Esophagus mucosa (tissue), 1 donor: ENCODE data around the gene POLR2C. TPM values are rescaled to one million over a fixed set of nuclear protein-coding genes. Genes with fewer than 3 reads are reported as not detected.
A peak's percentile ranks its signal among the peaks of the same experiment; 100 is the strongest.
"Not testable (repeated sequence)": the region's sequence is repeated elsewhere in the genome, so short reads cannot be mapped to it uniquely, and the experiment has no call there.

Source experiments
- ATAC-seq: fragments of 200-7000 bp; cut with Tn5 transposase; one replicate; pipeline ENCODE4 v1.9.1; 2020
- total RNA-seq: library from RNA; stranded (reverse); gene quantifications from one replicate; pipeline ENCODE4 v1.2.4, GENCODE V29; 2023
- donor health status: DM: yes; HTN: yes; CAD: no.

POLR2C gene
- total RNA-seq, 1 donor from 2014 or later, result 32.0 TPM

- ATAC-seq, result no peak
Observed at GRCh38 chr16:57479976-57480753, 17.7 kb downstream of the POLR2C start.

DNA sequence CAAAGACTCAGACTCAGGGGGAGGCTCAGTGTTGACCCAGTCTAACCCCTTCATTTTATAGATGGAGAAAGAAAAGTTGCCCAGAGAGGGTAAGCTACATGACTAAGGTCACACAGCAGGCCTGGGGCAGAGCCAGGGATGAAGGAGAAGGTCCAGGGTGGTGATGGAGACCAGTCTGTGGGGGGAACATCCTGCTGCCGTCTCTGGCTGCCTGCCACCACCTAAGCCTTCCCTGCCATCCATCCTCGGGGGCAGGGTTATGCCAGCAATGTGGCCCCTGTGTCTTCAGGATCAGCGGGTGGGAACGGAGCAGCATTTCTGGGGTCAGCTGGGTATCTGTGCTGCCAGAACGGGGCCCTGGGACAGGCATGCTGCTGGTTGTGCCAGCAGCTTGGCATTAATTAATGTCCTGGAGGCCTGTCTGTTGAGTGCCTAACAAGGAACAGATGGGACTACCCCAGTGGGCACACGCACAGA, 18.3 kb downstream of the POLR2C start:
- ATAC-seq, result no peak

DNA sequence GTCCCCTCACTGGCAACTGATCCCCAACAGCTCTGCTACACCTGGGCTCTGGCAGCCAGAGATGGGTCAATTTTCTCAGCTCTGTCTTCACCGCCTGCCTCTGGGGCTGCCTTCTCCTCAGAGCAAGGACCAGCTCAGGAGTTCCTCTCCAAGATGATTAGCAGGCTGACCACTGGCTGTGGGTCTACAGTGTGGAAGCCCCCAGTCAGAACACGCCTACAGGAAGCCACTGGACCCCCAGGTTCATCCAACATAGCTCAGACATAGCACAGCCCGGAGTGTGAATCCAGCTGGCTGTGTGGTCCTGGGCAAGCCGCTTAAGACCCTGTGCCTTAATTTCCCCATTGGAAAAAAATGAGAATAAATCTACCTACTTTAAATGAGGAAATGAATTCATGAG, 18.9 kb downstream of the POLR2C start:
- ATAC-seq, result no peak

DNA sequence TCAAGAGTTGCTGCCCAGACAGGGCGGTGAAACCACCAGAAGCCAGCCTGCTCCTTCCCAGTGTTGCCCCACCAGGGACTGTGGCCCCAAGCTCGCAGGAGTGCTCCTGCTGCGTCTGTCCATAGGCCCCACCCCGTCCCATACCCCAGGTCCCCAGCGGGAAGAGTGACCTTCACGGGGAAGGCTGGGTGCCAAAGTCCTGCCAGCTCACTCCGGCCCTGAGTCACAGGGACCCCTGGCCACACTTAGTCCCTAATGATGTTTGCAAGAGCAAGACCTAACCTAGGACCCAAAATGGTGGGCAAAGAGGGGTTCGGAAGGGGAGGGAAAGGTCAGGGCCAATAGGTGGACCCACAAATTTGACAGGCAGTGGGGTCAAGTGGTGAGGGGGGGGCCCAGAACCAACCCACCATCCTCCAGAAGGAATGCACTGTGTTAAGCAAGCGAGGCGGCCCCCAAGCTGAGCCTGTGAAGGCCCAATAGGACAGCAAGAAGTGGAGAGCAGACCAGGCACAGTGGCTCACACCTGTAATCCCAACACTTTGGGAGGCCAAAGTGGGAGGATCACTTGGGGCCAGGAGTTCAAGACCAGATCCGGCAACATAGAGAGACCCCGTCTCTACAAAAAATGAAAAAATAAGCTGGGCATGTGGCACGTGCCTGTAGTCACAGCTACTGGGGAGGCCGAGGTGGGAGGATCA, 20.5 kb downstream of the POLR2C start:
- ATAC-seq, result no peak

DNA sequence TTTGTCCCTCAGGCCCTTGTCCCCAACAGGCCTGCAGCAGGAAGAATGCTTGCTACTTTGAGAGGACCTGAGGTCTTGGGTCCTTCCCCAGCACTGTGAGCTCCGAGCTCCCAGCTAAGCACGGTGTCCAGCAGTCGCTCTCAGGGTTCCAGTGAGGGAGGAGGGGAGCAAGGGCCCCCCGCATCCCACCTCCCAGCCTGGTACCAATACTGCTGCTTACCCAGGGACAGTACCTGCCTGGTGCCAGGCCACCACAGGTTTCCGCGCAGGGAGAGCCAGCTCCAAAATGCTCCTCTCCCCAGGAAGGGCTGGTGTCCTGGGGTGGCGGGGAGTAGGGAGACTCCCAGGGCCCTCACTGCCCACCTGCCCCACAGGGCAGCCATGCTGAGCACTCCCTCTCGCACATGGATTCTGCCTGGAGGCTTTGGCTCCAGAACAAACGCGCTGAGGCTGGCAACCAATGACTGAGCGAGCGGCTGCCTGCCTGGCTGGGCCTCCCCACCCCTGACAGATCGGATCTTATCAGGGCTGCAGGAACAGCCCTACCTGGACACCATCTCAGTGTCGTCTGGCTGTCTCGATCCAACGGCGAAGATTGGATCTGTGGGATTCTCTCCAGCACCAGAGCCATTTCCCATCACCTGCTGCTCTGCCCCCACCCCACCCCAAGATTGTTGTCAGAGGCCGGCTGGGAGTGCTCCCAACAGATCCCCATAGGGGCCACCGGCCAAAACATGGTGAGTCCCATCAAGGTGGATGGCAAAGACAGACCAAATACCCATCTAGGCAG, 21.4 kb downstream of the POLR2C start:
- ATAC-seq, result peak; percentile 22

DNA sequence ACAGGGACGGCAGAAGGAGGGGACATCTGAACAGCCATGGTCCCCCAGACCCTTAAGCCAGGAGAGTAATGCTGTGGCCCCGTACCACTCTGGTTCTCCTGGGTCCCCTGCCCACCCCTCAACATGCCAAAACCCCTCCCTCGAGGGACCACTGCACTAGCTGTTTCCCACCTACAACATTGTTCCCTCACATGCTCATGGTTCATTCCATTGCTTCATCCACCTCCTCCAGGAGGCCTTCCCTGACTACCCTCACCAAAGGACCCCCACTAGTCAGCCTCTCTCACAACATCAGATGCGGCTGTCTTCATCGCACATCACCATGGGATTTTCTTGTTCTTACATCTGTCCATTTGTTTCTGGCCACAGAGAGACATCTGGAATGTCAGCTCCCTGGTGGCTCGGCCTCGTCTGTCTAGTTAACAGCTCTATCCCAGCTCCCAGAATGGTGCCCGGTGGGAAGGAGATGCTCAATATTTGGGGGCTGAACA, 22.1 kb downstream of the POLR2C start:
- ATAC-seq, result no peak

GRCh38 chr16:57485091-57485915, 22.8 kb downstream of the POLR2C start:
- ATAC-seq, result peak; percentile 91

DNA sequence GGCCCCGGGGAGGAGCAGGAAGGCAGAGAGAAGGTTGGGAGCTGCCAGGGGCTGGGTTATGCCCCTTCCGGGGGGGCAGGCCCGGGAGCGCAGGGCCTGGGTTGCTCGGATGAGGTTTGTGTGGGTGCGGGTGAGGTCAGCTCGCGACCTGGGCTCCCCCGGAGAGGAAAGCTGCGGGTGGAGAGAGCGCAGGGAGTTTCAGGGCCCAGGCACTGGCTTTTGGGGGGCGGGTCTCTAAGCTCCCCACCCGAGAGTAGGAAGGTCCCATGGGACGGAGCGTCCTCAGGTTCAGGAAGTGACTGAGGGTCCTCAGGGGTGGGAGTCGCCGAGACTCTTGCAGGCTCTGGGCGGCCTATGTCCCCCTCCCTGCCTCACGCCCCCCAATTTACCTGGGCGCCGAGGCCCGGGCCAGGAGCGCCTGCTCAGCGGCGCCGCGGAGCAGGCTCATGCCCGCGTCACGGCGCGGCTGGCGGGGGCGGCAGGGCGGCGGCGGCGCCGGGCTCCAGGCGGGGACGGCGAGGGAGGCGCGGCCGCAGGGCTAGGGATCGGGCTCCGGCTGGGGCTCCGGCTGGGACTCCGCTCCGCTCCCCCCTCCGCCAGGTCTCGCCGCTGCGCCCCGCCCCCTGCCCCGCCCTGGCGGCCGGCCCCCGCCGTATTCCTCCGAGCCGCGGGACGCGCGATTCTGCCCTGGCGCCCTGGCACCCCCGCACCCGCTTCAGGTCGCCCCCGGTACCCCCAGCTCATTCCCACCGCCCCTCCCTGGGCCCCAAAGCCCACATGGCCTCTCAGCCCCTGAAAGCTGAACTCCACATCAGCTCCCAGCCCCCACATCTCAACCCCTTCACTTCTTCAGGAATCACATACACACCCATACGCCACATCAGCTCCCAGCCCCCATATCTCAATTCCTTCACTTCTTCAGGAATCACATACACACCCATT, 23.7 kb downstream of the POLR2C start, which contains the start of gene DOK4:
Gene DOK4 (minus strand): TSS at position 578 of the 942 bp plus-strand sequence. CDS start 6,986 bp downstream, outside the sequence.
- ATAC-seq, result peak; percentile 89

DNA sequence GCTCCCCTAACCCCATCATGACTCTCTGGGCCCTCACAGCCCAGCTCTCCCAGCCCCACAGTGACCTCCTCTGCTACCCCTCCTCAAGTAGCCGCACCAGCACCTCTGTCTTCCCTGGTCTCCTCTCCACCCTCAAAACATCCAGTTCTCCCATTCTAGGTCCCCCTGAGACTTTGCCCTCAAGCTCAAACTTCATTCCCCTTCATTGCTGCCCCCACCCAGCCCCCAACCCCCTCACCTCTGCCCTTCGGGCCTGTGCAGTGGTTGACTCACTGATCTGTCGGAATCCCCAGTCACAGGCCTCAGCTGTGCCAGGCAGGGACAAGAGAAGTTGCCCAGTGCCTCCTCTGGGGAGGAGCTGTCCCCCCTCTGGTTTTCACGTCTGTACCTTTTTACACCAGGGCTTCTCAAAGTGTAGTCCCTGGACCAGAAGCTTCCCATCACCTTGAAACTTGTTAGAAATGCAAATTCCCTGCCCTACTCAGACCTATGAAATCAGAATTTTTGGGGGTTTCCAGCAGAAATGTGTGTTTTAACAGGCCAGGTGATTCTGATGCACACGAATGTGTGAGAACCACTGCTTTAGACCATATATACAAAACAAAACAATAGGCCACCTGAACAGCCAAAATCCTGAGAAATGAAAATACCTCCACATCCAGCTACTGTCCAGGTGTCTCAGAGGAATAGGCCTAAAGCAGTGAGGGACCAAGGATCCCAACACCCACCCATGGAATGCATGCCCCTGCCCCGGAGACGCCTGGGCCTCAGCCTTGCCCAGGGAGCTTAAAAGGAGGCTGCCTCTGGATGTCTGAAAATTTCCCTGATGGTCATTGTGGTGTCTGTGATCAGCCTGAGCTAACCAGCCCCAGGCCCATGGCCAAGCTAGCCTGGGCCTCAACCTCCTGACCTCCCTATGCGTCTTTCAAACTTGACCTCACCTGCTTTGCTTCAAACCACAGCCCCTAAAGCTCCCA, 24.7 kb downstream of the POLR2C start:
- ATAC-seq, result no peak

GRCh38 chr16:57489229-57489628, 26.8 kb downstream of the POLR2C start:
- ATAC-seq, result no peak

DNA sequence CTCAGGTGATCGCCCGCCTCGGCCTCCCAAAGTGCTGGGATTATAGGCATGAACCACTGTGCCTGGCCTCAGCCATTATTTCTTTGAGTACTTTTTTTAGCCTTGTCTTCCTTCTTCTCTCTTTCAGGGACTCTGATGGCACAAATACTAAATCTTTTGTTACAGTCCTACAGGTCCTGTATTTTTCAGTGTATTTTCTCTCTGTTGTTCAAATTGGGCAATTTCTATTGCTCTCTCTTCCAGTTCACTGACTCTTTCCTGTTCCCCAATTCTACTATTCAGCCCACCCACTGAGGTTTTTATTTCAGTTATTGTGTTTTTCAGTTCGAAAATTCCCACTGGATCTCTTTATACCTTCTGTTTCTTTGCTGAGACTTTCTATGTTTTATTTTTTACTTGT, 31.3 kb downstream of the POLR2C start:
- no peak for ATAC-seq

- no peak for ATAC-seq
Observed at GRCh38 chr16:57497121-57497520, 34.6 kb downstream of the POLR2C start.

DNA sequence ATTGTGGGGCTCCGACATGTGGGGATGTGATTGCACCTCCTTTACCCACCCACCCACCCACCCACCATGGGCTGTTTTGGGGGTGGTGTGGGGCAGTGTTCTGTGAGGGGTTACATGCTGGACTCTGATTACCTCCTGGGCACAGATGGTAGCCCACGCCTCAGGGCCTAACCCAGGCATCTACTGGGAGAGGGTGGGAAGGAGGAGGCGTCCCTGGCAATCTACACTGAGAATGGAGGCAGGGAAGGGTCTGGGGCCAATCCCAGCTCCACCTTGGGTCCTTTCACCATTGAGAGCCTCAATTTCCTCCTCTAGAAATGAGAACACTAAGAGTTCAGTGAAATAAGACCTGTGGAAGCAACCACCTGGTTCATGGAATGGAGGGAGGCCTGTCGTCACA, 35.6 kb downstream of the POLR2C start:
- ATAC-seq, result no peak

DNA sequence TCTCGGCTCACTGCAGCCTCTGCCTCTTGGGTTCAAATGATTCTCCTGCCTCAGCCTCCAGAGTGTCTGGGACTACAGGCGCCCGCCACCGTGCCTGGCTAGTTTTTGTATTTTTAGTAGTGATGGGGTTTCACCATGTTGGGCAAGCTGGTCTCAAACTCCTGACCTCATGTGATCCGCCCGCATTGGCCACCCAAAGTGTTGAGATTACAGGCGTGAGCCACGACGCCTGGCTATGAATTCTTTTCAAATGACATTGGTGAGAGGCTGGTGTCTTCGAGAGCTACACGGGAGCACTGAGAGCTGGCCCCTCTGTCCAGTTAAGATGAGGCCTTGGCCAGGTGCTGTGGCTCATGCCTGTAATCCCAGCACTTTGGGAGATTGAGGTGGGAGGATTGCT, 37.5 kb downstream of the POLR2C start:
- not testable (repeated sequence) for ATAC-seq

- peak; percentile 14 for ATAC-seq
Observed at GRCh38 chr16:57500578-57501111, 38.2 kb downstream of the POLR2C start.

DNA sequence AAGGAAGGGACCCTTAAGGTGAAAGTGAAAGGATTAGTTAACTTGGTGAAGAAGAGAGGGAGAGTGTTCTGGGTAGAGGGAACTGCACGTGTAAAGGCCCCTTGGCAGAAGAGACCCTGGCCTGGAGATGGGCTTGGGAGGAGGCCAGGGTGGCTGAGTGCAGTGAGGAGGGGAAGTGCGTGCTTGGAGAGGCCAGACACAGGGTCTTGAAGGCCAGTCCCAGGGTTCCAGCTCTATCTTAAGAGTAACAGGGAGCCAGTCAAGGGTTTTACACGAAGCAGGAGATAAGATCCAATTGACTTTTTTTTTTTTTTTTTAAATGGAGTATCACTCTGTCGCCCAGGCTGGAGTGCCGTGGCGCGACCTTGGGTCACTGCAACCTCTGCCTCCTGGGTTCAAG, 39.0 kb downstream of the POLR2C start:
- ATAC-seq, result no peak

GRCh38 chr16:57502048-57502775, 39.7 kb downstream of the POLR2C start:
- no peak for ATAC-seq

- no peak for ATAC-seq
Observed at GRCh38 chr16:57503366-57503765, 40.9 kb downstream of the POLR2C start.
